ENCODE measurements around the gene MEGF11.

MEGF11 gene

GRCh38 chr15:66193066-66193465, 60.5 kb downstream of the MEGF11 start:
- H3K4me1 ChIP-seq: no peaks in the 10 kb centered on the region
- intact Hi-C loops (cut with DNase I; ENCODE audit: low total_unique reads): no loop called here
- no peak overlapping the region for H3K27ac ChIP-seq
- no peaks in the 10 kb centered on the region for H3K36me3 ChIP-seq
- no peak overlapping the region for H3K4me3 ChIP-seq
- TF ChIP-seq CTCF (IDR thresholded peaks at IDR 0.05): no peak
- peaks cover 0 to 21% of the 10 kb centered on the region in 2 donors for H3K27me3 ChIP-seq
- no peaks in the 10 kb centered on the region for H3K9me3 ChIP-seq
- DNase-seq: no peak

- no peaks in the 10 kb centered on the region for H3K36me3 ChIP-seq
- no peaks in the 10 kb centered on the region for H3K4me1 ChIP-seq
- H3K27me3 ChIP-seq: peaks cover 0 to 39% of the 10 kb centered on the region in 2 donors
- no peak for TF ChIP-seq CTCF (IDR thresholded peaks at IDR 0.05)
- DNase-seq: no peak
- no peaks in the 10 kb centered on the region for H3K9me3 ChIP-seq
- intact Hi-C loops (cut with DNase I; ENCODE audit: low total_unique reads): no loop called here
- no peak overlapping the region for H3K27ac ChIP-seq
- no peak overlapping the region for H3K4me3 ChIP-seq
Observed at GRCh38 chr15:66190746-66191145, 62.8 kb downstream of the MEGF11 start.

GRCh38 chr15:66189291-66189690, 64.3 kb downstream of the MEGF11 start:
- Histone ChIP-seq H3K27ac (no peak overlapping the region), H3K27me3 (peaks cover 0 to 51% of the 10 kb centered on the region in 2 donors), H3K36me3 (no peaks in the 10 kb centered on the region), H3K4me3 (no peak overlapping the region), H3K9me3 (no peaks in the 10 kb centered on the region), H3K4me1 (no peaks in the 10 kb centered on the region)
- TF ChIP-seq CTCF (IDR thresholded peaks at IDR 0.05): no peak
- intact Hi-C loops (cut with DNase I; ENCODE audit: low total_unique reads): no loop called here
- DNase-seq: no peak

- TF ChIP-seq CTCF (IDR thresholded peaks at IDR 0.05): no peak
- Histone ChIP-seq H3K9me3 (no peaks in the 10 kb centered on the region), H3K36me3 (no peaks in the 10 kb centered on the region), H3K27me3 (peaks cover 0 to 59% of the 10 kb centered on the region in 2 donors), H3K4me3 (no peak overlapping the region), H3K4me1 (no peaks in the 10 kb centered on the region), H3K27ac (no peak overlapping the region)
- no peak for DNase-seq
- intact Hi-C loops (cut with DNase I; ENCODE audit: low total_unique reads): no loop called here
Observed at GRCh38 chr15:66188464-66188863, 65.1 kb downstream of the MEGF11 start.

- H3K4me3 ChIP-seq: no peak overlapping the region
- H3K36me3 ChIP-seq: no peaks in the 10 kb centered on the region
- H3K27ac ChIP-seq: no peak overlapping the region
- no peaks in the 10 kb centered on the region for H3K4me1 ChIP-seq
- intact Hi-C loops (cut with DNase I; ENCODE audit: low total_unique reads): no loop called here
- no peak for DNase-seq
- TF ChIP-seq CTCF (IDR thresholded peaks at IDR 0.05): no peak
- H3K9me3 ChIP-seq: no peaks in the 10 kb centered on the region
- peaks cover 0 to 58% of the 10 kb centered on the region in 2 donors for H3K27me3 ChIP-seq
Observed at GRCh38 chr15:66187271-66187670, 66.3 kb downstream of the MEGF11 start.

Data from tibial artery (tissue), 4 donors.